Gastroesophageal sphincter (tissue), 3 donors: ENCODE data around the gene STRN4.
"Not testable (repeated sequence)": the region's sequence is repeated elsewhere in the genome, so short reads cannot be mapped to it uniquely, and the experiment has no call there.

Experiments
- CTCF ChIP-seq, 4 experiments: fragments of 200-600 bp in 2 of 4; fragments of 450-650 bp in 2 of 4; sonication (generic) in 1 of 4; IDR thresholded peaks; one replicate each; pipeline ENCODE4 v1.5.1; 2017 to 2019; ENCODE audit warnings: antibody characterized with exemption in 4 of 4, mild to moderate bottlenecking in 2 of 4, moderate library complexity in 2 of 4
- EP300 ChIP-seq: sonication (generic); formaldehyde crosslinking; IDR thresholded peaks from one replicate; pipeline ENCODE4 v1.6.1; 2017; ENCODE audit warnings: antibody characterized with exemption, mild to moderate bottlenecking
- POLR2A ChIP-seq, 2 donors: fragments of 450-650 bp; IDR thresholded peaks; one replicate each; pipeline ENCODE4 v1.6.1; 2017; ENCODE audit warnings: antibody characterized with exemption in 2 of 2, mild to moderate bottlenecking in 2 of 2, moderate library complexity in 1 of 2
- POLR2AphosphoS5 ChIP-seq: sonication (generic); formaldehyde crosslinking; IDR thresholded peaks from one replicate; pipeline ENCODE4 v1.6.1; 2017; ENCODE audit warnings: antibody characterized with exemption

GRCh38 chr19:46712768-46713338 lies 33.4 kb downstream of the STRN4 start:
- not testable (repeated sequence) for TF ChIP-seq CTCF (IDR thresholded peaks at IDR 0.05); POLR2A (IDR thresholded peaks at IDR 0.05); EP300; POLR2AphosphoS5
